ENCODE data around the gene SORBS1.

DNA sequence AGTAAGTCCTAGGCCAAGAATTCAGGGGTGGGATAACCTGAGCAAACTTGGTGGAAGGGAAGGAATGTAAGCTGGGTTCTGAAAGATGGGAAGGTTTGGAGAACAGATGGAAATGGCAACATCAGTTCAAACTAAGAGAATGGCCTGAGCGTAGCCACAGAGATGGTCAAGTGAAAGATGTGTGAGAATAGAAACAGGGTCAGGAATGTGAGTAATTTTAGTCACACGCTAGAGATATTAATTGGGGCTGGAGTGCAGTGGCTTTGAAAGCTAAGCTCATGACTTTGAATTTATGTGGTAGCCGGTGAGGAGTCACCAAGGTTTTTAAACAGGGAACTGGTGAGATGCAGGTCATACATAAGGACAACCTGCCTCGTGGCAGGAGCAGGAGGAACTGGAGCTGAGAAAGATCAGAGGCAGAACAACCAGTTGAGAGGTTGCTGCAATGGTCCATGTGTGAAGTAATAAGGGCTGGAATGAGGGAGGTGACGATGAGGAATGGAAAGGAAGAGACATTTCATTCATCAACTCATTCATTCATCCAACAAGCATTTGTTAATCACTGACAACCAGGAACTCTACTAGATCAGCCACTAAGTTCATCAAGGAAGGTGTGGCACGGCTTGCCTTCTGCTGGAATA lies 12.9 kb upstream of the SORBS1 start:
- TF ChIP-seq, protein P1, sequence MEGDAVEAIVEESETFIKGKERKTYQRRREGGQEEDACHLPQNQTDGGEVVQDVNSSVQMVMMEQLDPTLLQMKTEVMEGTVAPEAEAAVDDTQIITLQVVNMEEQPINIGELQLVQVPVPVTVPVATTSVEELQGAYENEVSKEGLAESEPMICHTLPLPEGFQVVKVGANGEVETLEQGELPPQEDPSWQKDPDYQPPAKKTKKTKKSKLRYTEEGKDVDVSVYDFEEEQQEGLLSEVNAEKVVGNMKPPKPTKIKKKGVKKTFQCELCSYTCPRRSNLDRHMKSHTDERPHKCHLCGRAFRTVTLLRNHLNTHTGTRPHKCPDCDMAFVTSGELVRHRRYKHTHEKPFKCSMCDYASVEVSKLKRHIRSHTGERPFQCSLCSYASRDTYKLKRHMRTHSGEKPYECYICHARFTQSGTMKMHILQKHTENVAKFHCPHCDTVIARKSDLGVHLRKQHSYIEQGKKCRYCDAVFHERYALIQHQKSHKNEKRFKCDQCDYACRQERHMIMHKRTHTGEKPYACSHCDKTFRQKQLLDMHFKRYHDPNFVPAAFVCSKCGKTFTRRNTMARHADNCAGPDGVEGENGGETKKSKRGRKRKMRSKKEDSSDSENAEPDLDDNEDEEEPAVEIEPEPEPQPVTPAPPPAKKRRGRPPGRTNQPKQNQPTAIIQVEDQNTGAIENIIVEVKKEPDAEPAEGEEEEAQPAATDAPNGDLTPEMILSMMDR (IDR thresholded peaks at IDR 0.05; ENCODE audit: insufficient read depth, low read length, poor library complexity, severe bottlenecking) = no peak
- TF ChIP-seq EZH2phosphoT487 (conservative IDR thresholded peaks at IDR 0.05; ENCODE audit: low read length) = no peak

Data from SU-DHL-6 (cell line).